NCI-H2196 (cell line): Measurements from ENCODE around the gene RAB43.

Experiments
- DNase-seq: peaks from one replicate; lab custom pipeline; 2025; ENCODE audit not compliant: unreplicated experiment; lab: John Stamatoyannopoulos, UW

Gene RAB43

DNA sequence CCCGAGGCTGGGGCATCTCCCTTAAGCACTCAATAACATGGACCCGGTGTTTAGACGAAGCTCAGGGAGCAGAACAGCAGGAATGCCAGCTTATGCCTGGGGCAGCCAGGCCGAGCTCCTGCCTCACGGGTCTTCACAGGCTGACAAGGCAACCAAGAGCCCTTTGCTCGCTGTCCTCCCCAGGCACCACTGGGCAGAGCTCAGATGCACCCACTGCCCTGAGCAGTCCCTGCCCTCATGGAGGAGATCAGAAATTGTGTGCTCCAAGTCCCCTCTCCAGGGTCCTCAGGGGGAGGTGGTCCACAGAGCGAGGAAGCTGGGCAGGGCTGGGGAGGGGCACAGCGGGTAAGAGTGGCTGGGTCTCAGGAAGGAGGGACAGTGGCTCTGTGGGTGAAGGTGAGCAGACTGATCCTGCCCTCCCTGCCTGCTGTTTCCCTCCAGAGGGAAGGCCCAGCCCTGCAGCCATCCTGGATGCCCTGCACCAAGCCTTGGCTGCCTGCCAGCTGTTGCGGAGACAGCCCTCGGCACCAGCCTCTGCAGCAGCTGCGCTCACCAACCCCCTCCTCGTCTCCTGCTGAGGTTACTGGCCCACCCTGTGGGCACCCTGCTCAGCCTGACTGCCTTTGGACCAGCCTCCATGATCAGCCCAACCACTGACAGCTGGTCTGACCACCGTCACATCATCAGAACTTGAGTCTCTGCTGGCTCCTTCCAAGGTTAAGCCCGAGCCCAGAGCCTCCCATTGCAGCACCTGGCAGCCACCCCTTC, 82.1 kb downstream of the RAB43 start:
- peak; percentile 94 for DNase-seq

DNA sequence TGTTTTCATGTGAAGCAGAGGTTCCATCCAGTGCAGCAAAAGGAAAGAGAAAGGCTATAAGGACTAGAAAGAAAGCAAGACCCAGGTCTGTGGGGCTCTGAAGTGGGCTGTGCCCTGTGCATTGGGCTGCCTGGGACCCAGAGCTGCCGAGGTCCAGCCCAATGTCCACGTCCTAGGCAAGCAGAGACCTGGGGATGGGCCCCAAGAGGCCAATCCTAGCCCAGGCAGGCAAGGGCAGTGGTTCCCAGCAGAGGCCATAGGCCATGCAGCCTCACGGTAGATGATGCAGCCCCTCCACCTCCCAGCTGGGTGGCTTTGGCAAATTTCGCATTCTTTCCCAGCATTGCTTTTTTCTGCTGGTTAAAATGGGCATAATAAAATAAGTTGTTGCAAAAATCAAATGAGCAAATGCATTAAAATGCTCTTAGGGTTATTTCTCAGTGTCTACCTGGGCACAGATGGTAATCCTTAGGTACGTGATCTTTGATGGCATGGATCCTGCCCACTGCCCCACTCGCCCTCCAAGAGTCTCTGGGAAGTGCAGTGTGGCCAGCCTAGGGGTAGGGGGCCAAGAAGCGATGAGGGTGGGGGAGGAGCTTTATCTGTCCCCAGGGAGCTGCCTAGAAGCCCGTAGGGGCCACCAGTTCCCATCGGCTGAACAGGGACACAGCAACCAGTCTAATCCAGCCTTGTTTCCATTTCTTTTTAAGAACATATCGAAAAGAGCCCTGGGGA, 83.3 kb downstream of the RAB43 start:
- no peak for DNase-seq
